NCI-H1048 (cell line): ENCODE results near the gene FEN1.

Experiments
- DNase-seq: peaks from one replicate; lab custom pipeline; 2025; lab: John Stamatoyannopoulos, UW

FEN1 gene

DNA sequence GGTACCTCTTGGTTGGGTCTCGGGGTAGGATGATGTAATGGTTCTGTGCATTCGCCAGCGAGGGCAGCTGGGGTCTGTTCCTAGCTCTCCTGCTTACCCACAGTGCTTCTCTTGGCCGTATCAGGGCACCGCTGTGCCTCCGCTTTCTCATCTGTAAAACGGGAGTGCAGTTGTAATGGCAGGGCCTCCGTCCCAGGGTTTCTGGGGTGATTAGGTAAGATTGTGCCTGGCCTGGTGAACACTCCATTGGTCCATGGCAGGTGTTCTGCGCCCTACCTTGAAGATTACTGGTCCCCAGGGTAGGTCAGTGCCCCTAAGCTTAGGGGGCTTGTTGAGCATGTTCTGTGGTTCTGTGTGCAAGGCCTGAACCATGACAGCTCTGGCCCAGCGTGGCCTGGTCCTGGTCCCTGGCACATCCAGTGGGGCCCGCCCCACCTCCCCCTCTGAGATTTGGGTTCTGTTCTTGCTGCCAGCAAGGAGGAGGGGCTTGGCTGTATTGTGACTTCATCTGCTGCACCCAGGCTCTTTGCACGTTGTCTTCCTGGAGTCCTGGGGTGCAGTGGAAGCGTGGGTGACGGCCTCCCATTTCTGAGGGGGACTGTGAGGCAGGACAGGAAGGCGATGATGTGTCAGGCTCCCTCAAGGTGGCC, 35.4 kb upstream of the FEN1 start:
- DNase-seq = no peak

DNA sequence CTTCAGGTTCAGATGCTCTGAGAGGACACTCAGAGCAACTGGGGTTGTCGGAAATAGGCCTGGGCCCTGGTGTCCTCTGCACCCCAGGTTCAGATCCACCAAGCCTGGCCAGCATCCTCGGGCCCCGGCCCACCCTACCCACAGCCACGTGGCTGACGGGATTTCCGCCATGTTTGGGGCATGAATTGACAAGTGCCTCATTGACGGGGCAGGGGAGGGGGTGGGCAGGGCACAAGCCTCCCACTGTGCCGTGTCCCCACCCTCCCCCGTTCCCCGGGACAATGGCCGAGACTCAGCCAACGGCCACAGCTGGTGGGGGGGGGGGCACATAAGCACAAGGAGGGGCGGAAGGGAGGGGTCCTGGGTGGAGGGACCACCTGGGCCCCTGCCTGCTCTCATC, 31.8 kb upstream of the FEN1 start:
- no peak for DNase-seq

GRCh38 chr11:61761440-61762222, 31.1 kb upstream of the FEN1 start:
- DNase-seq = no peak

DNA sequence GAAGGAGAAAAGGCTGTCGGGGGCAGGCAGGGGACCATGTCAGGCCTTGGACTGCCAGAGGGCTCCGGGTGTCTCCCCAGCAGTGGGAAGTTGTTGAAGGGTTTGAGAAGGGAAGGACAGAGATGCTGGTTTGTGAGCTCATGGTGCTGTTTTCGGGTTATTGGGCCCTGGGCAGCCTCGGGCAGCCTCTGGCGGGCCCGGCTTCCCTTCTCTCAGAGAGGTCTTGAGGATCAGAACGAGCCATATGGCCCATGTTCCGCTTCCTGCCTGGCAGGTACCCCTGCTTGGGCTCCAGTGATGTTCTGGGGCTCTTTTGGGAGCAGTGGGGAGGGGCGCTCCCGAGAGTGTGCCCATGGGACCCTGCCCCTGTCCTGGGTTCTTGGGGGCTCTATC, 30.5 kb upstream of the FEN1 start:
- no peak for DNase-seq

GRCh38 chr11:61762798-61763197, 29.9 kb upstream of the FEN1 start:
- no peak for DNase-seq

DNA sequence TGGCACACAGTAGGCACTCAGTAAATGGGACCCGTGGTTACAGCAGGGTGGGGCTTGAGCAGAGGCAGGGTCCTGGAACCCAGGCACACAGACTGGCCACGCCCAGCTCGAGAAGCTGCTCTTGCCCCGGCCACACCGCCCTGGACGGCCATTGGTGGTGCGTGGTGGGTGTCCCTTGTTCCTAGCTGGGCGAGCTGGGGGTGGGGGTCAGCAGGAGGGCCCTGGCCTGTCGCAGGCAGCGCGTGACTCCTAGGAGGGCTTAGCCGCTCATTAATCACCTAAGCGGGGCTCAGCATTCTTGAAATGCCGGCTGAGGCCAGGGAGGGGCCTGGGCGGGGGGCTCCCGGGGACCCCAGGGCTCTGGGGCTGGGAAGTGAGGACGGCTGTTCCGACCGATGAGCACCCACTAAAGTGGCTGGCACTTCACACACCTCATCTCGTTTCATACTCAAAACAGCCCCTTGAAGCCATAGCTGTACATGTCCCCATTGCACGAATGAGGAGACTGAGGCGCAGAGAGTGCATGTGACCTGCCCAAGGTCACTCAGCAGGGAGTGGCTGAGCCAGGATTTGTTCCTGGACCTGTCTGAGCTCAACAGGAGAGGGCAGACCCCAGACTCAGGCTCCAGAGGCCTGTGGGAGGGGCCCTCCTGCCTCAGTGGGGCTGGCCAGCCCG, 28.6 kb upstream of the FEN1 start:
- DNase-seq = no peak

GRCh38 chr11:61764606-61765260, 28.0 kb upstream of the FEN1 start:
- no peak for DNase-seq

DNA sequence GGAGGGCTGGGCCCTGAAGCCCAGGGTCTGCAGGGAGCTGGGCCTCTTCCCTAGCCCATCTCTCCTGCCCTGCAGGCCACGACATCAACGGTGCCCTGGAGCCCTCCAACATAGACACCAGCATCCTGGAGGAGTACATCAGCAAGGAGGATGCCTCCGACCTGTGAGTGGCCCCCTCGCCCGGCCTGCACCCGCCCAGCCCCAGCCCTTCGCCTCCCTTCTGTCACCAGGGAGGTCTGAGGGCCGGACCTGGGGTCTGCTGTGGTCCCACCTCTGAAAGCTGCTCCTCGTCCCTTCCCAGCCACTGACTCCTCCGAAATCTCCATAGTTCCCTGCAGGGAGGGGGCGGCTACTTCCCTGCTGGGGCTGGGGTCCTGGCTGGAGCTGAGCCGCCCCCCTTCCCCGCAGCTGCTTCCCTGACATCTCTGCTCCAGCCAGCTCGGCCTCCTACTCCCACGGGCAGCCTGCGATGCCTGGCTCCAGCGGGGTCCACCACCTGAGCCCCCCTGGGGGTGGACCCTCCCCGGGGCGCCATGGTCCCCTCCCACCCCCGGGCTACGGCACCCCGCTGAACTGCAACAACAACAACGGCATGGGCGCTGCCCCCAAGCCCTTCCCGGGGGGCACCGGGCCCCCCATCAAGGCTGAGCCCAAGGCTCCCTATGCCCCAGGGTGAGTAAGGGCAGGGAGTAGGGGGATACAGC, 27.0 kb upstream of the FEN1 start:
- DNase-seq = no peak

- DNase-seq = no peak
These were observed 26.3 kb upstream of the FEN1 start for GRCh38 chr11:61766353-61766841.

- no peak for DNase-seq
These were observed 24.2 kb upstream of the FEN1 start for GRCh38 chr11:61768376-61769076.

- DNase-seq = no peak
These were observed 23.4 kb upstream of the FEN1 start for GRCh38 chr11:61769169-61769920.

DNA sequence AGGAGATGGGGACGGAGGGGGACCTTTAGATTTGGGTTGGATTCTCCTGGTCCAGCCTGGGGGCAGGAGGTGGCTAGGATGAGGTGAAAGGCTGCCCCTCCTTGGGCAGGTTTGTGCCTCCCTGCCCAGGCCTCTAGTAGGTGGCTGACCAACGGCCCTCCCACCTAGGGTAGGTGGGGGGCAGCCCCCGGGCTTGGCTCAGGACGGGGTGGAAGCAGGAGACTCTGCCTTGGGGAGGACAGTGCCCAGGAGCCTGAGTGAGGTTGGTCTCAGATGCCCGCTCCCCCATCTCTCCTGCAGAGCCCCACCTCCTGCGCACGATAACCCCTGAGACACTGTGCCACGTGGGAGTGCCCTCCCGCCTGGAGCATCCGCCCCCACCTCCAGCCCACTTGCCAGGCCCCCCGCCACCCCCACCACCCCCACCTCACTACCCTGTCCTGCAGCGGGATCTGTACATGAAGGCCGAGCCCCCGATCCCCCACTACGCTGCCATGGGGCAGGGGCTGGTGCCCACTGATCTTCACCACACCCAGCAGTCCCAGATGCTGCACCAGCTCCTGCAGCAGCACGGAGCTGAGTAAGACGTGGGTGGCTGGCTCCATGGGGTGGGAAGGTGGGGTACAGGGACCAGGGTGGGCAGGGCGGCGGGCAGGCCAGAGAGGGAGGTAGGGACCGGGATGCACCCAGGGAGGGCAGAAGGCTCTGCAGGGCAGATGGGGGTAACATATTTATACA, 22.6 kb upstream of the FEN1 start:
- no peak for DNase-seq

DNA sequence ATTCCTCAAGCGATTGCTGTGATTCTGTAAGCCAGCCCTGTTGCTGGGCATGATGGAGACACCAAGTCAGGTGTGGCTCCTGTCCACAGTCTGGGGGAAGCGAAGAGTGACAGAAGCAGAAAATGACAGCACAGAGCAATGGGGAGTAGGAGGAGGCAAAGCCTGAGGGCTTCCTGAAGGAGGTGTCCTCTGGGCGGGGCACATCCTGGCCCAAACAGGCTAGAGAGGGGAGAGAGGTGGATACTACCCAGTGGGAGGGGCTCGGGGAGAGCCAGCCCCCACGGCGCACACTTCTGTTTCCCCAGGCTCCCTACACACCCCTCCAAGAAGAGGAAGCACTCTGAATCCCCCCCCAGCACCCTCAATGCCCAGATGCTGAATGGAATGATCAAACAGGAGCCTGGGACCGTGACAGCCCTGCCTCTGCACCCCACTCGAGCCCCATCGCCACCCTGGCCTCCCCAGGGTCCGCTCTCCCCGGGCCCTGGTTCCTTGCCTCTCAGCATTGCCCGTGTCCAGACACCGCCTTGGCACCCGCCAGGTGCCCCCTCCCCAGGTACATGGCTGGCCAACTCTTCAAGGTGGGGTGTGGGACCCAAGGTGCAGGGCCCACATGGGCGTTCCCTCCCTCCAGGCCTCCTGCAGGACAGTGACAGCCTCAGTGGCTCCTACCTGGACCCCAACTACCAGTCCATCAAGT, 21.4 kb upstream of the FEN1 start:
- no peak for DNase-seq

DNA sequence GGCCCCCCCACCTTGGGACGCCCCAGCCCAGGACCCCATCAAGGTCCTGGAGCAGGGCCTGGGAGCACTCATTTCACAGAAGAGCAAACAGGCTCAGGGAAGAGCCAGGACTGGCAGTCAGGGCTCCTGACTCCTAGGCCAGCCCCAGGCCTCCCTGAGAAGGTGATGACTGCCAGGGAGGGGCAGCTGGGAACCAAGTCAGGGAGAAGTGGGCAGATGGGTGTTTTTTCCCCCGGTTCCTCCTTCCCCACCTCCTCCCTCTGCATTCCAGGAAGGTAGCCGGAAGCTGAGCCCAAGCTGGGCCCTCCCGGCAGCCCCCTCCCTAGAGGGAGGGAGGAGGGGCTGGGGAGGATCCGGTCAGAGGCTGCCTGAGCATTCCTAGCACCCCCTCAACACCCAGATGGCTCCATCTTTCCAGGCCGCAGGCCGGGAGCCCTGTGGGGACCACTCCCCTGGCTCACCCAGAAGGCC, 20.7 kb upstream of the FEN1 start:
- no peak for DNase-seq

DNA sequence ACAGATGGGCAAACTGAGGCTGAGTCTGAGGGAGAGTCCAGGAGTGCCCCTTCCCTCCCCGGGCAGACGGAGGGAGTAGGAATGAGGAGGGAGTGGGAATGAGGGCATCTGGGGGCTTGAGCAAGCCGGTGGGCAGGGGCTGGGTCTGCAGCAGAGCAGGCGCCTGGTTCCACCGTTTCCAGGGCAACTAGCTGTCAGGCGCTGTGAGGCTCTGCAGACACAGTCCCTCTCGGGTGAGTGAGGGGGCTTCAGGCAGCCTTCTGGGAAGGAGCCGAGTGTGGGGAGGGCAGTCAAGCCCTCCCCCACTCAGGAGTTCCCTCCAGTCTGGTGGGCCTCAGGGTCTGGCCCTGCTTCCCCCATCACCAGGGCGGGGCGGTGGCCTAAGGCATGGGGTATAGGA, 19.4 kb upstream of the FEN1 start:
- DNase-seq = no peak

DNA sequence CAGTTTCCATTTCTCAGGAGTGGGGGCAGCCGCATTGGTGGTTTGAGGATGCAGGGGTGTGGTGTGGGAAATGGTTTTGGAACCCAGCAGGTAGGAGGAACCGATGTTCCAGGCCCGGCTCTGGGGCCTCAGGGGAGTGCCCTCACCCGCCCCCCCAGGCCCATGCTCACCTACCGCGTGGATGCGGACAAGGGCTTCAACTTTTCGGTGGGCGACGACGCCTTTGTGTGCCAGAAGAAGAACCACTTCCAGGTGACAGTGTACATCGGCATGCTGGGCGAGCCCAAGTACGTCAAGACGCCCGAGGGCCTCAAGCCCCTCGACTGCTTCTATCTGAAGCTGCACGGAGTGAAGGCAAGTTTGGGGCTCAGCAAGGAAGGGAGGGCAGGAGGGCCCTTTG, 18.9 kb upstream of the FEN1 start:
- no peak for DNase-seq

- DNase-seq = no peak
These were observed 18.3 kb upstream of the FEN1 start for GRCh38 chr11:61774411-61774810.

GRCh38 chr11:61775106-61775505, 17.6 kb upstream of the FEN1 start:
- no peak for DNase-seq
